Measurements from ENCODE around the gene HMGCS1. TPM values are rescaled to one million over a fixed set of nuclear protein-coding genes. Genes with fewer than 3 reads are reported as not detected.

Gene HMGCS1
- total and polyA plus RNA-seq, 2 of the 4 experiments (the other 2 are of a cell fraction), result 27.5 to 30.6 TPM

GRCh38 chr5:43245724-43246385, 67.4 kb downstream of the HMGCS1 start:
- Histone ChIP-seq H2AK5ac (ENCODE audit: low read depth, low read length) (no peak overlapping the region), H3K14ac (replicated peaks; ENCODE audit: low read depth, low read length) (no peak overlapping the region), H3K9ac (ENCODE audit: low read depth, low read length) (no peak overlapping the region), H3K27ac (ENCODE audit: insufficient read depth, low read length) (no peak overlapping the region), H2BK15ac (ENCODE audit: low read depth, low read length) (no peak overlapping the region), H4K20me1 (ENCODE audit: insufficient read depth, low read length) (no peaks in the 10 kb centered on the region), H2BK20ac (ENCODE audit: low read depth, low read length) (no peak overlapping the region), H3K18ac (ENCODE audit: low read depth, low read length) (no peak overlapping the region), H3K36me3 (ENCODE audit: control insufficient read depth, insufficient read depth, low read length) (no peaks in the 10 kb centered on the region), H3K4me1 (ENCODE audit: control insufficient read depth, insufficient read depth, low read length) (no peaks in the 10 kb centered on the region), H2BK120ac (ENCODE audit: low read depth, low read length) (no peak overlapping the region), H3K4me3 (ENCODE audit: insufficient read depth, low read depth, low read length) (no peak overlapping the region), H3K23ac (ENCODE audit: low read depth, low read length) (no peak overlapping the region), H3K9me3 (ENCODE audit: control insufficient read depth, insufficient read depth, low read length) (no peaks in the 10 kb centered on the region), H4K8ac (ENCODE audit: low read depth in 2 of 2, low read length in 2 of 2) (no peak overlapping the region), H3K79me1 (ENCODE audit: low read depth in 1 of 2, low read length in 2 of 2) (no peaks in the 10 kb centered on the region), H3K4ac (ENCODE audit: low read depth, low read length) (no peak overlapping the region), H3K9me1 (ENCODE audit: insufficient read depth, low read length) (no peaks in the 10 kb centered on the region), H3K27me3 (ENCODE audit: control insufficient read depth, insufficient read depth, low read length) (peaks cover 5% of the 10 kb centered on the region; the same call in 1 of the 2 replicates), H2AFZ (replicated peaks; ENCODE audit: low read length, poor library complexity) (no peak overlapping the region), H4K5ac (ENCODE audit: low read depth, low read length) (no peak overlapping the region), H3K4me2 (ENCODE audit: low read depth, low read length) (no peak overlapping the region), H4K91ac (ENCODE audit: insufficient read depth, low read depth, low read length) (no peak overlapping the region), H2BK5ac (ENCODE audit: low read depth, low read length, poor library complexity, severe bottlenecking) (no peak overlapping the region), H2AK9ac (replicated peaks; ENCODE audit: low read depth, low read length, poor library complexity) (no peak overlapping the region), H3K56ac (ENCODE audit: extremely low read depth, insufficient read depth, low read length) (no peak overlapping the region)
- CTCF ChIA-PET, result no interaction called here
- in situ Hi-C loops (cut with MboI; ENCODE audit: low sequenced_read_pairs) (no loop called here), intact Hi-C loops (cut with micrococcal nuclease) (no loop called here), dilution Hi-C loops (cut with HindIII; ENCODE audit: low sequenced_read_pairs, unreplicated experiment) (no loop called here)
- no TSS peak for BruUV-seq (replicated peaks)
- DNase-seq (no peak), ATAC-seq (ENCODE audit: low read depth) (no peak)
- WGBS, 2 experiments (ENCODE audit: extremely low coverage in 2 of 2, insufficient read length in 1 of 2), result 76% methylated on average over 11 of the region's 19 CpGs; no CpG with 5 or more reads in 1 of the 2 experiments
- POLR2A ChIA-PET (ENCODE audit: unreplicated experiment), result no interaction called here
- no peak for TF ChIP-seq USF2 (IDR thresholded peaks at IDR 0.05; ENCODE audit: low read depth, low read length)
- TF ChIP-seq CHD1 (IDR thresholded peaks at IDR 0.05; ENCODE audit: low read depth, low read length), result no peak
- TF ChIP-seq MXI1 (IDR thresholded peaks at IDR 0.05; ENCODE audit: borderline replicate concordance, low read depth, low read length), result no peak
- TF ChIP-seq RFX5 (IDR thresholded peaks at IDR 0.05; ENCODE audit: low read depth, low read length), result no peak
- TF ChIP-seq BHLHE40 (IDR thresholded peaks at IDR 0.05; ENCODE audit: low read depth, low read length), result no peak
